PC-9 (cell line): ENCODE results near the gene WASL.

ENCODE experiments used
- CTCF ChIP-seq: fragments of 200-600 bp; sonication (generic); conservative IDR thresholded peaks from 2 replicates; pipeline ENCODE4 v1.6.1; 2017; ENCODE audit warnings: mixed run types, antibody characterized with exemption, mild to moderate bottlenecking, moderate library complexity
- EZH2 ChIP-seq: fragments of 200-600 bp; sonication (generic); IDR thresholded peaks from 2 replicates; pipeline ENCODE4 v1.8.0; 2017; ENCODE audit warnings: antibody characterized with exemption, low read depth

- no peak for TF ChIP-seq CTCF
- TF ChIP-seq EZH2 = no peak
Measured at GRCh38 chr7:123652406-123652805, 96.4 kb downstream of the WASL start.
